Measurements from ENCODE around the gene NKD2.

The NKD2 gene

DNA sequence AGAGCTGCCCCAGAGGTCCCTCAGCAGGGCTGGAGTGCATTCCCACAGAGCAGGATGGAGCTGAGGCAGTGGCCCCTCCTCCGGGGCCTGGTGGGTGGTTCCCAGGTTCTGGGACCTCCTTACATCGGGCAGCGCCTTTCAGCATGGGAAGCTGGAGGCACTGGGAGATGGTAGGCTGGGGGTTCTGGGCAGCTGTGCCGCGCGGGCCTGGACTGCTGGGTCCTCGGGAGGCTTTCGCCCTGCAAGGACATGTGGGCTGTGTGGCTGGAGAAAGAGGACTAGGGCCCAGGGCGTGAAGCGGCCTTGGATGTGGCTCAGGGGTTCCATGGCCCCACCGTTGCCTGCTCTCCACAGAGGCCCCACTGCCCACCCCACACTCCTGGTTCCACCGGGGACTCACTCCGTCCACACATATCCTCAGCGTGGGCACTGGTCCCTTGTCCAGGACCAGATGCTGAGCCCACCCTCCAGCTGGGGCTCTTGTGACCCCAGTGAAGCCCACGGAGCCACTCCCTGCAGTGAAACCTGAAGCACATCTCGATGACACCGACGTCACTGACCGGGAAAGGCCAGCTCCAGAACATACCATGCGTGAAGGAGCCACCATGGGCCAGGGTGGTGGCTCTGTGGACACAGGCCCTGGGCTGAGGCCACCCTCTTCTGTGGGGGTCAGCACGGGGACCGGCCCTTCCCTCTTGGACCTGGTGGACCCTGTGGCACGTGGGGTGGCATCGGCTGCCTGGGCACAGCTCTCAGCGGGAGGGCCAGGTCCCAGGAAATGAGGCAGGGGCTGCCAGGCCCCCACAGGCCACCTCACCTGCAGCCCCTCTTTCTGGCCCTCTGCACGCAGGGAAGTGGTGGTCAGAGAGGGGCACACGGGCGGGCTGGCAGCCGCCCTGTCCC is 31.5 kb upstream of the NKD2 start:
- no peaks in the 10 kb centered on the region for H3K27me3 ChIP-seq (ENCODE audit: insufficient read depth, low read depth, severe bottlenecking)
- TF ChIP-seq, protein P1, sequence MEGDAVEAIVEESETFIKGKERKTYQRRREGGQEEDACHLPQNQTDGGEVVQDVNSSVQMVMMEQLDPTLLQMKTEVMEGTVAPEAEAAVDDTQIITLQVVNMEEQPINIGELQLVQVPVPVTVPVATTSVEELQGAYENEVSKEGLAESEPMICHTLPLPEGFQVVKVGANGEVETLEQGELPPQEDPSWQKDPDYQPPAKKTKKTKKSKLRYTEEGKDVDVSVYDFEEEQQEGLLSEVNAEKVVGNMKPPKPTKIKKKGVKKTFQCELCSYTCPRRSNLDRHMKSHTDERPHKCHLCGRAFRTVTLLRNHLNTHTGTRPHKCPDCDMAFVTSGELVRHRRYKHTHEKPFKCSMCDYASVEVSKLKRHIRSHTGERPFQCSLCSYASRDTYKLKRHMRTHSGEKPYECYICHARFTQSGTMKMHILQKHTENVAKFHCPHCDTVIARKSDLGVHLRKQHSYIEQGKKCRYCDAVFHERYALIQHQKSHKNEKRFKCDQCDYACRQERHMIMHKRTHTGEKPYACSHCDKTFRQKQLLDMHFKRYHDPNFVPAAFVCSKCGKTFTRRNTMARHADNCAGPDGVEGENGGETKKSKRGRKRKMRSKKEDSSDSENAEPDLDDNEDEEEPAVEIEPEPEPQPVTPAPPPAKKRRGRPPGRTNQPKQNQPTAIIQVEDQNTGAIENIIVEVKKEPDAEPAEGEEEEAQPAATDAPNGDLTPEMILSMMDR (IDR thresholded peaks at IDR 0.05; ENCODE audit: low read depth, low read length) = no peak
- H3K9me3 ChIP-seq (ENCODE audit: severe bottlenecking) = no peaks in the 10 kb centered on the region
- no peak for DNase-seq
- no peak overlapping the region for H3K4me3 ChIP-seq (ENCODE audit: low read depth, low read length)
- H3K27ac ChIP-seq = no peak overlapping the region
- no peaks in the 10 kb centered on the region for H3K36me3 ChIP-seq

DNA sequence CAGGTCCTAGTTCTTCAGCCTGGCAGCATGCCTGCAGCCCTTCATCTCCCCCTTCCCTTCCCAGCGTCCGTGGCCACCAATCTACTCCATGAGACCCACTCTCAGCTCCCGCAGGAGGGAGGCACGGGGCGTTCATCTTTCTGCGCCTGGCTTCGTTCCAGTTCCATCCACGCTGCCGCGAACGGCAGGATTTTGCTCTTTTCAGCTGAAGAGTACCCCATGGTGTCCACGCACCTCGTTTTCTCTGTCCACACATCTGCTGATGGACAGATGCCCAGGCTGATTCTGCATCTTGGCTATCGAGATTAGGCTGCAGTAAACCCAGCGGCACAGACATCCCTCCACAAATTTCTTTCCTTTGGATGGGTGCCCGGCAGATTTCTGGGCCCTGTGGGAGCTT is 30.5 kb upstream of the NKD2 start:
- no peaks in the 10 kb centered on the region for H3K36me3 ChIP-seq
- no peak overlapping the region for H3K4me3 ChIP-seq (ENCODE audit: low read depth, low read length)
- TF ChIP-seq, protein P1 (IDR thresholded peaks at IDR 0.05; ENCODE audit: low read depth, low read length) = no peak
- no peak overlapping the region for H3K27ac ChIP-seq
- DNase-seq = no peak
- no peaks in the 10 kb centered on the region for H3K27me3 ChIP-seq (ENCODE audit: insufficient read depth, low read depth, severe bottlenecking)
- H3K9me3 ChIP-seq (ENCODE audit: severe bottlenecking) = no peaks in the 10 kb centered on the region

DNA sequence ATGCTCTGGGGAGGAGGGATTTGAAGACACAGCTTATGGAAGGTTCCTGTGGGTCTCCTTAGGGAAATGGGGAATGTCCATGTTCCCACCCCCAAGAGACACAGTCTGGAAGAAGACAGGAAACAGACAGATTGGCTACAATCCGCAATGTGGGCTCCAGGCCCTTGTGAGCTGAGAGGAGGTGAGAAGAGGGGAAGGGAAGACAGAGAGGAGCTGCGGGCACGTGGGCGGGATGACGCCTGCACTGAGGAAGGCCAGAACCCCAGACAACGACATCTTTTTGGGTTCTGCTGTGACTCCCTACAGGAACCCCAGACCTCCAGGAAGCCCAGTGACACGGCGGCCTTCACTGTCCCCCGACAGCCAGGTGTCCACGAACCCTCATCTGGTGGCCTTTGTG is 29.9 kb upstream of the NKD2 start:
- Histone ChIP-seq H3K4me3 (ENCODE audit: low read depth, low read length) (no peak overlapping the region), H3K9me3 (ENCODE audit: severe bottlenecking) (no peaks in the 10 kb centered on the region), H3K27me3 (ENCODE audit: insufficient read depth, low read depth, severe bottlenecking) (no peaks in the 10 kb centered on the region), H3K36me3 (no peaks in the 10 kb centered on the region), H3K27ac (no peak overlapping the region)
- TF ChIP-seq, protein P1 (IDR thresholded peaks at IDR 0.05; ENCODE audit: low read depth, low read length) = no peak
- no peak for DNase-seq

DNA sequence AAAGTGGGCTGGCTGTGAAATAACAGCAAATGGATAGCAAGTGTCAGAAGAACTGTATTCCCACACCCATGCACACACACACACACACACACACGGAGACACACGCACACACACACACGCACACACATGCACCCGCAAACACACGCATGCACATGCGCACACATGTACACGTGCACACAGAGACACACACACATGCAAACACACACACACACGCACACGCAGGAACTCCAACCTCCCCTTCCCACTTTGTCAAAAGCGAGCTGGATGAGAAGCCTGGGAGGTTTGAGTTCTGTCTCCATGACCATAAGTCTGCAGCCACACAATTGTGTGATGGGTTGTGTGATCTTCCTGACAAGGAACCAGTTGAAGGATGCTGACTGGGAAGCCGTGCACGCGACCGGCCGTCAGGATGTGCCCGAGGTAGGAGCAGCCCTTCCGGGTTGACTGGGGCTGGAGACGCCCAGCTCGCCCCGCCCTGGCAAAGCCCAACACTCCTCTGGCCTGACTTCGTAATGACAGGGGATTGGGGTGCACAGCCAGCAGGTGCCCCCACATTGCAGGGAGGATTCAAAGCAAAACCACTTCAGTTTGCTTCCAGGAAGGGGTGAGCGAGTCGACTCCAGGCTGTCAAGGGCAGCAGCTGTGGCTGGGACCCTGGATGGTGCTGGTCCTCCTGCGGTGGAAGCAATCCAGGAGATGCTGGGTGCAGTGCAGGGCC is 29.3 kb upstream of the NKD2 start:
- DNase-seq = no peak
- Histone ChIP-seq H3K27ac (no peak overlapping the region), H3K9me3 (ENCODE audit: severe bottlenecking) (no peaks in the 10 kb centered on the region), H3K27me3 (ENCODE audit: insufficient read depth, low read depth, severe bottlenecking) (no peaks in the 10 kb centered on the region), H3K36me3 (no peaks in the 10 kb centered on the region), H3K4me3 (ENCODE audit: low read depth, low read length) (no peak overlapping the region)
- TF ChIP-seq, protein P1 (IDR thresholded peaks at IDR 0.05; ENCODE audit: low read depth, low read length) = no peak

DNA sequence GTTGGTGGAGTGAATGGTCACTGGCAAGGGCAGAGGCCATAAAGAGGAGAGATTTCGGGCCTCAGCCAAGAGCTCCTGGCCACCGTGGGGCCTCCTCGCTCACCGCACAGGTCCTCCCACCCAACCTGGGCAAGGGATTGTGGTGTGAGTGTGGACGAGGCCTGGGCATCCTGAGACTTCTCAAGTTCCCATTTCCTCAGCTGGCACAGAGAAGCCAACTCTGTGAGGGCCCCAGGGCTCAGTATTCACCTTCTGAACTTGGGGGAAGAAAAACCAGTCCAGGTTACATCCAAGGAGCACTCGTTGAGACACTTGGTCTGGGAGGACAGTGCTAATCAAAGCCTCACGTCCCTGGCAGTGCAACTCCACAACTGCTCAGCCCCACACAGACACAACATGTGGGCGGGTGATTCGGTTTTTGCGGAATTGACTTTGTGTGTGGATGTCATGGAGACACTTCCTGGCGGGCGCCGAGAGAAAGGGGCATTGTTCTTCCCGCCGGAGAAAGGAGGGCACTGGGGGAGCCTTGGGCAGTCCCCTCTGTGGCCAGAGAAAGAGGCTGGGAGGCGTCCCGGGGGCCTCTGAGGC is 28.5 kb upstream of the NKD2 start:
- DNase-seq = no peak
- no peak overlapping the region; the same call in 1 of the 2 replicates for H3K27ac ChIP-seq
- H3K4me3 ChIP-seq (ENCODE audit: low read depth, low read length) = no peak overlapping the region
- TF ChIP-seq, protein P1 (IDR thresholded peaks at IDR 0.05; ENCODE audit: low read depth, low read length) = no peak
- no peaks in the 10 kb centered on the region for H3K9me3 ChIP-seq (ENCODE audit: severe bottlenecking)
- no peaks in the 10 kb centered on the region for H3K36me3 ChIP-seq
- H3K27me3 ChIP-seq (ENCODE audit: insufficient read depth, low read depth, severe bottlenecking) = no peaks in the 10 kb centered on the region

Measured in WERI-Rb-1 (cell line).